Trophoblast cell (in vitro differentiated cells and primary cell): ENCODE results near the gene LYPD8.
"Not testable (repeated sequence)": the region's sequence is repeated elsewhere in the genome, so short reads cannot be mapped to it uniquely, and the experiment has no call there.

Experiments used
- DNase-seq, 2 donors: peaks; one replicate each; pipeline ENCODE4 v3.0.0-alpha.2; 2016
- H2AFZ ChIP-seq: 2 replicates; pipeline ENCODE4 v1.6.1; 2013; ENCODE audit warnings: low read length, moderate library complexity, mild to moderate bottlenecking; ENCODE audit not compliant: insufficient read depth, poor library complexity
- H2AK5ac ChIP-seq: 2 replicates; pipeline ENCODE4 v1.6.1; 2013; ENCODE audit warnings: mild to moderate bottlenecking, low read length
- H2BK120ac ChIP-seq: 2 replicates; pipeline ENCODE4 v1.6.1; 2013; ENCODE audit warnings: low read length, mild to moderate bottlenecking, moderate library complexity; ENCODE audit not compliant: insufficient read depth, poor library complexity
- H2BK12ac ChIP-seq: 2 replicates; pipeline ENCODE4 v1.6.1; 2013; ENCODE audit warnings: mild to moderate bottlenecking, low read length, moderate library complexity
- H2BK5ac ChIP-seq: 2 replicates; pipeline ENCODE4 v1.6.1; 2013; ENCODE audit warnings: low read length, low read depth, moderate library complexity, mild to moderate bottlenecking; ENCODE audit not compliant: poor library complexity
- H3K14ac ChIP-seq: 2 replicates; pipeline ENCODE4 v1.6.1; 2013; ENCODE audit warnings: mild to moderate bottlenecking, low read length
- H3K18ac ChIP-seq: 2 replicates; pipeline ENCODE4 v1.6.1; 2013; ENCODE audit warnings: mild to moderate bottlenecking, low read length
- H3K23ac ChIP-seq: 2 replicates; pipeline ENCODE4 v1.6.1; 2013; ENCODE audit warnings: low read length
- H3K27ac ChIP-seq: 2 replicates; pipeline ENCODE4 v1.5.1; 2013; ENCODE audit warnings: low read depth, mild to moderate bottlenecking, inconsistent platforms, low read length, moderate library complexity
- H3K27me3 ChIP-seq: 2 replicates; pipeline ENCODE4 v1.6.1; 2013; ENCODE audit warnings: inconsistent platforms, mild to moderate bottlenecking, low read length, moderate library complexity; ENCODE audit not compliant: insufficient read depth
- H3K36me3 ChIP-seq, 2 experiments: 1 replicate in 1 of 2; 2 replicates in 1 of 2; pipeline ENCODE4 v1.6.1; 2013; ENCODE audit warnings: low read length in 2 of 2, mild to moderate bottlenecking in 2 of 2, moderate library complexity in 1 of 2; ENCODE audit not compliant: insufficient read depth in 2 of 2, control insufficient read depth in 1 of 2
- H3K4ac ChIP-seq: 2 replicates; pipeline ENCODE4 v1.6.1; 2013; ENCODE audit warnings: low read depth, mild to moderate bottlenecking, low read length, moderate library complexity
- H3K4me1 ChIP-seq, 2 experiments: 1 replicate in 1 of 2; 2 replicates in 1 of 2; pipeline ENCODE4 v1.6.1; 2013; ENCODE audit warnings: low read length in 2 of 2, mild to moderate bottlenecking in 2 of 2, moderate library complexity in 1 of 2; ENCODE audit not compliant: insufficient read depth in 2 of 2, control insufficient read depth in 1 of 2
- H3K4me2 ChIP-seq: 2 replicates; pipeline ENCODE4 v1.6.1; 2013; ENCODE audit warnings: inconsistent platforms, mild to moderate bottlenecking, low read length, moderate library complexity
- H3K4me3 ChIP-seq: 2 replicates; pipeline ENCODE4 v1.5.1; 2013; ENCODE audit warnings: mild to moderate bottlenecking, low read depth, low read length, inconsistent platforms
- H3K79me1 ChIP-seq: one replicate; pipeline ENCODE4 v1.6.1; 2013; ENCODE audit warnings: low read length
- H3K79me2 ChIP-seq: 2 replicates; pipeline ENCODE4 v1.6.1; 2013; ENCODE audit warnings: low read length, mild to moderate bottlenecking; ENCODE audit not compliant: control insufficient read depth, insufficient read depth, poor library complexity
- H3K9ac ChIP-seq: 2 replicates; pipeline ENCODE4 v1.6.1; 2013; ENCODE audit warnings: mild to moderate bottlenecking, low read length
- H3K9me3 ChIP-seq: 2 replicates; pipeline ENCODE4 v1.6.1; 2013; ENCODE audit warnings: low read depth, mild to moderate bottlenecking, control low read depth, inconsistent platforms, low read length; ENCODE audit not compliant: insufficient read depth
- H4K12ac ChIP-seq: 2 replicates; pipeline ENCODE4 v1.6.1; 2013; ENCODE audit warnings: low read depth, mild to moderate bottlenecking, low read length, moderate library complexity
- H4K8ac ChIP-seq: 2 replicates; pipeline ENCODE4 v1.6.1; 2013; ENCODE audit warnings: low read depth, mild to moderate bottlenecking, low read length, moderate library complexity
- H4K91ac ChIP-seq: one replicate; pipeline ENCODE4 v1.6.1; 2013; ENCODE audit warnings: low read depth, mild to moderate bottlenecking, low read length, moderate library complexity
- WGBS: extraction: QIAGEN DNeasy Blood & Tissue Kit; methylation state at CpG from one replicate; pipeline ENCODE4 v1.1.7; 2013; ENCODE audit warnings: missing lambda C conversion rate; ENCODE audit not compliant: insufficient read length, insufficient coverage; ENCODE audit errors: extremely low coverage; 5-methylcytosine and 5-hydroxymethylcytosine counted together

LYPD8 gene

DNA sequence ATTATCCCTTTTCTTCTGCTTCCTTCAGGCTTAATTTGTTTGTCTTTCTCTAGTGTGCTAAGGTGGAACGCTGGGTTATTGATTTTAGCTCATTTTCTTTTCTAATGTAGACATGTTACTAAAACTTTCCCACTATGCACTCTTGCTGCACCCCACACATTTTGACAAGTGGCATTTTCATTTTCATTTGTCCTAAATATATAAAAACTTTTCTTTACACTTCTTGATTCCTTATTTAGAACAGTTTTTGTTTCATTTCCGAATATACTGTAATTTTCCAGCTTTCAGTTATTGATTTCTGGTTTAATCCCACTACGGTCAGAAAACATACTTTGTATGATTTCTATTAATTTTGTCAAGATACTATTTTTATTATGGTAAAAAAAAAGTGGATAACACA, 44.9 kb upstream of the LYPD8 start:
- Histone ChIP-seq H2AFZ (no peak overlapping the region), H4K12ac (no peak overlapping the region), H3K27me3 (no peaks in the 10 kb centered on the region), H3K27ac (no peak overlapping the region), H2BK12ac (no peak overlapping the region), H4K8ac (no peak overlapping the region), H3K79me1 (no peaks in the 10 kb centered on the region), H3K36me3 (no peaks in the 10 kb centered on the region), H3K18ac (no peak overlapping the region), H2AK5ac (no peak overlapping the region), H4K91ac (no peak overlapping the region), H3K23ac (no peak overlapping the region), H3K79me2 (no peaks in the 10 kb centered on the region), H2BK5ac (no peak overlapping the region), H3K14ac (no peak overlapping the region), H3K9me3 (peaks cover 23% of the 10 kb centered on the region), H2BK120ac (no peak overlapping the region), H3K9ac (no peak overlapping the region), H3K4me3 (no peak overlapping the region), H3K4ac (no peak overlapping the region), H3K4me1 (no peaks in the 10 kb centered on the region), H3K4me2 (no peak overlapping the region)
- DNase-seq = no peak
- WGBS = no CpG with 5 or more reads among the region's 3 CpGs

DNA sequence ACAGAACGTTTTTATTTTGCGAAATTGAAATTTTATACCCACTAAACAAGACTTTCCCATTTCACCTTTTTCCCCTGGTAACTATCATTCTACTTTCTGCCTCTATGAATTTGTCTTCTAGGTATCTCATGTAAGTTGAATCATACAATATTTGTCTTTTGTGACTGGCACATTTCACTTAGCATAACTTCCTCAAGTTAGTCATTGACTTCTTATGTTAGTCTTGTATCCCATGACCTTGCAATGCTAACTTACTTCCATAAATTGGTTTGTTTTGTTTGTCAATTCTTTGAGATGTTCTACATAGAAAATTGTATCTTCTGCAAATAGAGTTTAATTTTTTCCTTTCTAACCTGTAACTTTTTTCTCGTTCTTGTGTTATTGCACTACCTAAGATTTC, 43.2 kb upstream of the LYPD8 start:
- H3K23ac ChIP-seq = no peak overlapping the region
- no peaks in the 10 kb centered on the region for H3K79me2 ChIP-seq
- H2AK5ac ChIP-seq = no peak overlapping the region
- H2BK120ac ChIP-seq = no peak overlapping the region
- no peak overlapping the region for H3K27ac ChIP-seq
- no peak overlapping the region for H4K12ac ChIP-seq
- H4K91ac ChIP-seq = no peak overlapping the region
- no peaks in the 10 kb centered on the region for H3K4me1 ChIP-seq
- H3K4me3 ChIP-seq = no peak overlapping the region
- no peak overlapping the region for H3K18ac ChIP-seq
- no peaks in the 10 kb centered on the region for H3K27me3 ChIP-seq
- H3K36me3 ChIP-seq = no peaks in the 10 kb centered on the region
- no peak overlapping the region for H4K8ac ChIP-seq
- no peak overlapping the region for H2BK12ac ChIP-seq
- no peak overlapping the region for H3K14ac ChIP-seq
- H3K79me1 ChIP-seq = no peaks in the 10 kb centered on the region
- no peak overlapping the region for H3K9ac ChIP-seq
- no peak overlapping the region for H2AFZ ChIP-seq
- H3K4ac ChIP-seq = no peak overlapping the region
- H3K4me2 ChIP-seq = no peak overlapping the region
- H2BK5ac ChIP-seq = no peak overlapping the region
- DNase-seq = no peak
- H3K9me3 ChIP-seq = peaks cover 15% of the 10 kb centered on the region
- WGBS = no CpG with 5 or more reads among the region's 3 CpGs

DNA sequence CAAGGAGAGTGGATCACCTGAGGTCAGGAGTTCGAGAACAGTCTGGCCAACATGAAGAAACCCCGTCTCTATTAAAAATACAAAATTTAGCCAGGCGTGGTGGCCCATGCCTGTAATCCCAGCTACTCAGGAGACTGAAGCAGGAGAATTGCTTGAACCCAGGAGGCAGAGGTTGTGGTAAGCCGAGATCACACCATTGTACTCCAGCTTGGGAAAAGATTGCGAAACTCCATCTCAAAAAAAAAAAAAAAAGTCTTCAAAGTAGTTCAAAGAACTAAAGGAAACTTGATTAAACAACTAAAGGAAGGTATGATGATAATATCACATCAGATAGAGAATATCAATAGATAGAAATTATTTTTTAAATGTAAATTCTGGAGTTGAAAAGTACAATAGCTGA, 39.1 kb upstream of the LYPD8 start:
- not testable (repeated sequence) for H3K27me3 ChIP-seq, DNase-seq, H2BK12ac ChIP-seq, H3K4ac ChIP-seq, H4K8ac ChIP-seq, H3K9ac ChIP-seq, H3K4me1 ChIP-seq, H2BK120ac ChIP-seq, H2AK5ac ChIP-seq, H2BK5ac ChIP-seq, H4K91ac ChIP-seq, H4K12ac ChIP-seq, H3K79me2 ChIP-seq, H3K36me3 ChIP-seq, H3K79me1 ChIP-seq, H3K18ac ChIP-seq, H3K14ac ChIP-seq, H3K23ac ChIP-seq, H3K4me3 ChIP-seq, H3K27ac ChIP-seq, H3K4me2 ChIP-seq, H2AFZ ChIP-seq
- no CpG with 5 or more reads among the region's 5 CpGs for WGBS
- H3K9me3 ChIP-seq = peaks cover 15% of the 10 kb centered on the region

DNA sequence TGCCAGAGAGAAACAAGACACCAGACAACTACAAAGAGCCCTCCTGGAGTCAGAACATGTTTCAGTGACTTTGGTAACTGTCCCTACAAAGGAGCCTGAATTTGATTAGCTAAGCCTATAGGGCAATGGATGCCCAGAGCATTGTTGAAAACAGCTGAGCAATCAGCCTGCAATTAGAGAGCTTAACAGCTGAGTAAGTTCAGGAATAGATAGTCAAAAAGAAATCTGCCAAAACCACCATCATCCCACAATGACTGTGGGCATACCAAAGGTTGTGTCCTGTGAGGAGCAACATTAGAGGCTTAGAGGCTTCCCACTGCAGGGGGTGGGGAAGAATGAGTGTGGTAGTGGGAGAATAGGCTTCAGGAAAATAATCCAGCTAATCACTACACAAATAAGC, 38.0 kb upstream of the LYPD8 start:
- H3K4me3 ChIP-seq = no peak overlapping the region
- H3K18ac ChIP-seq = no peak overlapping the region
- H2AFZ ChIP-seq = no peak overlapping the region
- no peak overlapping the region for H2BK120ac ChIP-seq
- H3K79me2 ChIP-seq = no peaks in the 10 kb centered on the region
- no peak overlapping the region for H3K9ac ChIP-seq
- no peak overlapping the region for H3K4ac ChIP-seq
- H3K23ac ChIP-seq = no peak overlapping the region
- no peak overlapping the region for H3K27ac ChIP-seq
- H2AK5ac ChIP-seq = no peak overlapping the region
- H3K14ac ChIP-seq = no peak overlapping the region
- no peaks in the 10 kb centered on the region for H3K79me1 ChIP-seq
- H3K36me3 ChIP-seq = no peaks in the 10 kb centered on the region
- no peak overlapping the region for H2BK5ac ChIP-seq
- peaks cover 18% of the 10 kb centered on the region for H3K9me3 ChIP-seq
- DNase-seq = no peak
- no peak overlapping the region for H4K8ac ChIP-seq
- no peaks in the 10 kb centered on the region for H3K27me3 ChIP-seq
- no peak overlapping the region for H3K4me2 ChIP-seq
- no peaks in the 10 kb centered on the region for H3K4me1 ChIP-seq
- H4K91ac ChIP-seq = no peak overlapping the region
- no peak overlapping the region for H4K12ac ChIP-seq
- no peak overlapping the region for H2BK12ac ChIP-seq

DNA sequence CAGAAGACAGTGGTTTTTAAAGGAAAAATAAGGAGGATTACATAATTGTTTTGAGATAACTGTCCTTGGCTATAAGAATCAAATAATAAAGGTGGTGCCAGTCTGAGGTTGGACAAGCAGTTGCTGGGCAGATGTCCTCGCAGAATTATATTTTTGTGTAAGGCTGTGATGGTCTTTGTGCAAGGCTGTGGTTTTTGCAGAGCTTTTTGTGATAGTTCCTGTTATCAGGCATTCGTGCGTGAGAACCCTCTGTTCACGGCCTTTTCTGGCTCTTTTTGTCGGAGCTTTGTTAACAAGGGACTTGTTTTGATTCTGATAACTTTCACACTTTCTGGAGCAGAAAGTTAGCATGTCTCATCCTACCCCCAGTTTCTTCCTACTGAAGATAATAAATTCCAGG, 36.8 kb upstream of the LYPD8 start:
- Histone ChIP-seq H4K8ac (no peak overlapping the region), H3K4me2 (no peak overlapping the region), H3K27me3 (no peaks in the 10 kb centered on the region), H3K14ac (no peak overlapping the region), H3K4ac (no peak overlapping the region), H3K9ac (no peak overlapping the region), H4K91ac (no peak overlapping the region), H3K18ac (no peak overlapping the region), H2AK5ac (no peak overlapping the region), H3K9me3 (peaks cover 24% of the 10 kb centered on the region), H3K4me1 (no peaks in the 10 kb centered on the region), H3K23ac (no peak overlapping the region), H4K12ac (no peak overlapping the region), H3K4me3 (no peak overlapping the region), H3K27ac (no peak overlapping the region), H3K79me2 (no peaks in the 10 kb centered on the region), H3K79me1 (no peaks in the 10 kb centered on the region), H2BK12ac (no peak overlapping the region), H3K36me3 (no peaks in the 10 kb centered on the region), H2BK5ac (no peak overlapping the region), H2AFZ (no peak overlapping the region), H2BK120ac (no peak overlapping the region)
- WGBS = no CpG with 5 or more reads among the region's 5 CpGs
- no peak for DNase-seq
